Measurements from ENCODE around the gene LARP1B. TPM values are rescaled to one million over a fixed set of nuclear protein-coding genes. Genes with fewer than 3 reads are reported as not detected.

The LARP1B gene
- total and polyA plus RNA-seq, 2 of the 8 experiments (the other 6 are each of a cell fraction or from before 2014, with no cell fraction given), result 10.6 to 47.0 TPM

DNA sequence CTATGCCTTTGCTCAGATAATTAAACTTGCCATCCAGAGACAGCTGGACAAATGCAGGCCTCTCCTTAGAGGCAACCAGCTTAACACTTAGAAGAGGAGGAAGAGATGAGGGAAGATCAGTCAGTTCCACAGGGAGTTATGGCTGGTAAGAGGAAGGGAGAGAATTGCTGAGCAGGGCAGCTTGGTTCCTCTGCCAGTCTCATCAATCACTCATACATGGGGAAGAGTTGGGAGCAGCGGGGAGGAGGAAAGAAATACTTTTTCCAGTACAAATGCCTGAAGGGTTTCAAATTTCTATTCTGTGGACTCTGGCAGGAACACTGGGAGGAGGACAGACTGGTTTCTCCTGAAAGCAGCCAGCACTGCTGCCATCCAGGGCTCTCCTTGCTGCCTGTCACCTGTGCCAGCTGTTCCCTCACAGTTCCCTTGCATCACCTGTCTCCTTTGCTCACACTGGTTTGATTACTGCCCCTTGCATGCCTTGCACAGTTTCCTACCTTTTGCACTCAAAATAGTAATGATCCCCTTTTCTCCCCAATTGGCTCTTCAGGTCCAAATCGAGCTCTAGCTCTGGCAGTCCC lies 167.0 kb downstream of the LARP1B start (continued):
- TF ChIP-seq, protein P1, sequence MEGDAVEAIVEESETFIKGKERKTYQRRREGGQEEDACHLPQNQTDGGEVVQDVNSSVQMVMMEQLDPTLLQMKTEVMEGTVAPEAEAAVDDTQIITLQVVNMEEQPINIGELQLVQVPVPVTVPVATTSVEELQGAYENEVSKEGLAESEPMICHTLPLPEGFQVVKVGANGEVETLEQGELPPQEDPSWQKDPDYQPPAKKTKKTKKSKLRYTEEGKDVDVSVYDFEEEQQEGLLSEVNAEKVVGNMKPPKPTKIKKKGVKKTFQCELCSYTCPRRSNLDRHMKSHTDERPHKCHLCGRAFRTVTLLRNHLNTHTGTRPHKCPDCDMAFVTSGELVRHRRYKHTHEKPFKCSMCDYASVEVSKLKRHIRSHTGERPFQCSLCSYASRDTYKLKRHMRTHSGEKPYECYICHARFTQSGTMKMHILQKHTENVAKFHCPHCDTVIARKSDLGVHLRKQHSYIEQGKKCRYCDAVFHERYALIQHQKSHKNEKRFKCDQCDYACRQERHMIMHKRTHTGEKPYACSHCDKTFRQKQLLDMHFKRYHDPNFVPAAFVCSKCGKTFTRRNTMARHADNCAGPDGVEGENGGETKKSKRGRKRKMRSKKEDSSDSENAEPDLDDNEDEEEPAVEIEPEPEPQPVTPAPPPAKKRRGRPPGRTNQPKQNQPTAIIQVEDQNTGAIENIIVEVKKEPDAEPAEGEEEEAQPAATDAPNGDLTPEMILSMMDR (IDR thresholded peaks at IDR 0.05; ENCODE audit: control extremely low read depth in 1 of 3, insufficient read depth in 1 of 3, low read depth in 1 of 3, low read length in 3 of 3), result no peak
- TF ChIP-seq TCF12 (IDR thresholded peaks at IDR 0.05; ENCODE audit: low read depth, low read length), result no peak
- no peak for TF ChIP-seq BACH1 (IDR thresholded peaks at IDR 0.05; ENCODE audit: low read length)
- TF ChIP-seq RXRA (IDR thresholded peaks at IDR 0.05; ENCODE audit: insufficient read depth, low read depth, low read length), result no peak
- TF ChIP-seq, protein P2, sequence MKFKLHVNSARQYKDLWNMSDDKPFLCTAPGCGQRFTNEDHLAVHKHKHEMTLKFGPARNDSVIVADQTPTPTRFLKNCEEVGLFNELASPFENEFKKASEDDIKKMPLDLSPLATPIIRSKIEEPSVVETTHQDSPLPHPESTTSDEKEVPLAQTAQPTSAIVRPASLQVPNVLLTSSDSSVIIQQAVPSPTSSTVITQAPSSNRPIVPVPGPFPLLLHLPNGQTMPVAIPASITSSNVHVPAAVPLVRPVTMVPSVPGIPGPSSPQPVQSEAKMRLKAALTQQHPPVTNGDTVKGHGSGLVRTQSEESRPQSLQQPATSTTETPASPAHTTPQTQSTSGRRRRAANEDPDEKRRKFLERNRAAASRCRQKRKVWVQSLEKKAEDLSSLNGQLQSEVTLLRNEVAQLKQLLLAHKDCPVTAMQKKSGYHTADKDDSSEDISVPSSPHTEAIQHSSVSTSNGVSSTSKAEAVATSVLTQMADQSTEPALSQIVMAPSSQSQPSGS (IDR thresholded peaks at IDR 0.05; ENCODE audit: low read length), result no peak
- no peak for TF ChIP-seq EP300 (IDR thresholded peaks at IDR 0.05; ENCODE audit: borderline replicate concordance in 1 of 2, low read depth in 2 of 2, low read length in 2 of 2)

All from H1 (cell line).